HepG2 (cell line): ENCODE data around the gene PSD4.

Experiments
- AKAP8 ChIP-seq: sonication (generic); formaldehyde crosslinking; IDR thresholded peaks from 2 replicates; pipeline ENCODE4 v1.5.1; 2020; ENCODE audit warnings: mild to moderate bottlenecking, missing genetic modification reagents
- CREM ChIP-seq, 2 experiments: sonication (generic) in 1 of 2; formaldehyde crosslinking in 1 of 2; IDR thresholded peaks; 2 replicates each; pipeline versions ENCODE4 v1.4.0 to v1.6.1; 2016 to 2020; ENCODE audit warnings: antibody characterized with exemption in 1 of 2, mild to moderate bottlenecking in 1 of 2, missing genetic modification reagents in 1 of 2
- EP300 ChIP-seq, 3 experiments: sonication (generic) in 1 of 3; formaldehyde crosslinking in 1 of 3; IDR thresholded peaks; 2 replicates each; pipeline versions ENCODE4 v1.5.1 to v1.6.1; 2011 to 2020; ENCODE audit warnings: low read depth in 2 of 3, low read length in 2 of 3, borderline replicate concordance in 1 of 3, improper control_type of control experiment in 1 of 3, mild to moderate bottlenecking in 1 of 3, missing genetic modification reagents in 1 of 3, moderate library complexity in 1 of 3
- ERF ChIP-seq: IDR thresholded peaks from 2 replicates; pipeline ENCODE4 v1.6.1; 2018; ENCODE audit warnings: missing biosample characterization, missing genetic modification reagents
- EZH2 ChIP-seq: conservative IDR thresholded peaks from 2 replicates; pipeline ENCODE4 v1.6.1; 2012; ENCODE audit warnings: mild to moderate bottlenecking, low read depth, low read length, moderate library complexity
- IRF1 ChIP-seq: sonication (generic); formaldehyde crosslinking; IDR thresholded peaks from 2 replicates; pipeline ENCODE4 v1.4.0; 2020; ENCODE audit warnings: low read depth, mild to moderate bottlenecking, missing genetic modification reagents
- MXI1 ChIP-seq: IDR thresholded peaks from 3 replicates; pipeline ENCODE4 v1.6.1; 2012; ENCODE audit warnings: low read depth, low read length, inconsistent platforms, borderline replicate concordance
- NR1H2 ChIP-seq: sonication (generic); formaldehyde crosslinking; IDR thresholded peaks from 2 replicates; pipeline ENCODE4 v1.8.1; 2022; ENCODE audit warnings: low read depth, missing genetic modification reagents, borderline replicate concordance
- POLR2A ChIP-seq, 2 experiments: IDR thresholded peaks; 2 replicates each; pipeline ENCODE4 v1.6.1; 2011; ENCODE audit warnings: low read depth in 2 of 2, low read length in 2 of 2, mild to moderate bottlenecking in 1 of 2, moderate library complexity in 1 of 2; ENCODE audit not compliant: insufficient read depth in 1 of 2
- POLR2AphosphoS5 ChIP-seq: IDR thresholded peaks from 2 replicates; pipeline ENCODE4 v1.6.1; 2012; ENCODE audit warnings: low read depth, low read length
- TBP ChIP-seq: sonication (generic); formaldehyde crosslinking; IDR thresholded peaks from 2 replicates; pipeline ENCODE4 v1.5.0; 2020; ENCODE audit warnings: missing genetic modification reagents
- ZFP36 ChIP-seq: fragments of 150-350 bp; IDR thresholded peaks from 2 replicates; pipeline ENCODE4 v1.6.1; 2018; ENCODE audit warnings: borderline replicate concordance, low read length, low read depth; ENCODE audit not compliant: partially characterized antibody
- ZNF274 ChIP-seq: sonication (generic); formaldehyde crosslinking; IDR thresholded peaks from 2 replicates; pipeline ENCODE4 v1.5.1; 2020; ENCODE audit warnings: mild to moderate bottlenecking, missing genetic modification reagents
- ZNF580 ChIP-seq: IDR thresholded peaks from 2 replicates; pipeline ENCODE4 v1.6.1; 2016; ENCODE audit warnings: low read depth, borderline replicate concordance

GRCh38 chr2:113197347-113198047 is 23.7 kb downstream of the PSD4 start:
- TF ChIP-seq EP300 (IDR thresholded peaks at IDR 0.05; ENCODE audit: low read depth in 2 of 2, low read length in 2 of 2) (no peak), EP300 (CRISPR knock-in tag; IDR thresholded peaks at IDR 0.05; ENCODE audit: borderline replicate concordance) (no peak), TBP (CRISPR knock-in tag) (no peak), MXI1 (no peak), ERF (CRISPR knock-in tag) (no peak), POLR2AphosphoS5 (no peak), NR1H2 (no peak), ZNF274 (no peak), EZH2 (no peak), ZNF580 (CRISPR knock-in tag) (no peak), POLR2A (IDR thresholded peaks at IDR 0.05; ENCODE audit: insufficient read depth in 1 of 2, low read depth in 2 of 2, low read length in 2 of 2) (no peak), ZFP36 (no peak), IRF1 (no peak), CREM (IDR thresholded peaks at IDR 0.05) (no peak), CREM (CRISPR knock-in tag; IDR thresholded peaks at IDR 0.05) (no peak), AKAP8 (CRISPR knock-in tag) (no peak)
